Duodenal mucosa (tissue), 2 donors: ENCODE measurements around the gene IGHMBP2.

Experiments used
- H3K27ac ChIP-seq: one replicate; pipeline ENCODE4 v1.7.0; 2013; ENCODE audit warnings: low read depth, low read length
- H3K27me3 ChIP-seq, 2 donors: one replicate each; pipeline ENCODE4 v1.7.0; 2013; ENCODE audit warnings: low read length in 2 of 2, control low read depth in 1 of 2; ENCODE audit not compliant: insufficient read depth in 2 of 2, control insufficient read depth in 1 of 2
- H3K36me3 ChIP-seq, 2 donors: one replicate each; pipeline ENCODE4 v1.7.0; 2013; ENCODE audit warnings: low read length in 2 of 2, control low read depth in 1 of 2; ENCODE audit not compliant: insufficient read depth in 2 of 2, control insufficient read depth in 1 of 2
- H3K4me1 ChIP-seq, 2 donors: one replicate each; pipeline ENCODE4 v1.7.0; 2013; ENCODE audit warnings: low read length in 2 of 2, control low read depth in 1 of 2; ENCODE audit not compliant: insufficient read depth in 2 of 2, control insufficient read depth in 1 of 2
- H3K4me3 ChIP-seq, 2 donors: one replicate each; pipeline ENCODE4 v1.7.0; 2013; ENCODE audit warnings: low read length in 2 of 2, low read depth in 1 of 2
- H3K9ac ChIP-seq, 2 donors: one replicate each; pipeline ENCODE4 v1.7.0; 2013; ENCODE audit warnings: low read length in 2 of 2, low read depth in 1 of 2
- H3K9me3 ChIP-seq, 2 donors: one replicate each; pipeline ENCODE4 v1.7.0; 2013; ENCODE audit warnings: low read length in 2 of 2, control low read depth in 1 of 2; ENCODE audit not compliant: control insufficient read depth in 1 of 2

IGHMBP2 gene

DNA sequence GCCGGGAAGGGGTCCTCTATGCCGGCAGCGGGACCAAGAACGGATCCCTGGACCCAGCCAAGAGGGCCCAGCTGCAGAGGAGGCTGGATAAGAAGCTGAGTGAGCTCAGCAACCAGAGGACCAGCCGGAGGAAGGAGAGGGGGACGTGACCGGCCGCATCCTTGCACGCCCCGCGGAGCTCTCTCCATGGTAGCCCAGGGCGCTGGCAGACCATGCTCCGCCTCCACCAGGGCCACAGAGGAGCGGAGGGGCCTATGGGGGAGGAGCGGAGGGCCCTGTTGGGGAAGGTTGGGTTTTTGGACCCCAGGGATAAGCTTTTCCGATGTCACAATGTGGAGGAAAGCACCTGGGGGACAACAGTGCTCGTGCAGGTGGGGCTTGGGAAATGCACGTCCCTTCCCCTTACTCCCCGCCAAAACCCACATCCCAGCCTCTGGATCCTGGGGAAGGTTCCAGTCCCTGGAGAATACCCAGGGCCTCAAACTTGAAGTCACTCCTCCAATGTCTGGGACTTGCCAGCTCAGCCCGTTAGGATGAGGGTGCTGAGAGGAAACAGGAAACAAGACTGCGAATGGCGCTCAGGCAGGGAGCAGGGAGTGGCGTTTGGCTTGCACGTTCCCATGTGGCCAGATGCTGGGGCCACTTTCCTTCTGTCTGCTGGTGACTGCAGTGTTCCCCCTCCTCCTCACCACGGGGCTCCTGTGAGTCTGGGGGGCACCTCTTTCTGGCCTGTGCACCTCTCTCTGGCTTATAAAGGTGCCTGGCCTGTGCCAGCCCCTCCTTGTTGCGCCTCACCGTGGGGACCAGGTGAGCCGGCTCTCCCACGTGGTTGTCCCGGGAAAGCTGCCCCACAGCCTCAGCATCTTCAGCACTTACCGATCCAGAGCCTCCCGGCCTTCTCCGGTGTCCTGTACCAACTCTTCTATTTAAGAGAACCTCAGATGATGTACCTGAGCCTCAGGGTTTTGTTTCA lies 36.2 kb downstream of the IGHMBP2 start:
- Histone ChIP-seq H3K9ac (no peak overlapping the region), H3K27ac (no peak overlapping the region), H3K4me1 (no peaks in the 10 kb centered on the region), H3K36me3 (peaks cover 26 to 49% of the 10 kb centered on the region in 2 donors), H3K4me3 (no peak overlapping the region), H3K27me3 (no peaks in the 10 kb centered on the region), H3K9me3 (no peaks in the 10 kb centered on the region)

DNA sequence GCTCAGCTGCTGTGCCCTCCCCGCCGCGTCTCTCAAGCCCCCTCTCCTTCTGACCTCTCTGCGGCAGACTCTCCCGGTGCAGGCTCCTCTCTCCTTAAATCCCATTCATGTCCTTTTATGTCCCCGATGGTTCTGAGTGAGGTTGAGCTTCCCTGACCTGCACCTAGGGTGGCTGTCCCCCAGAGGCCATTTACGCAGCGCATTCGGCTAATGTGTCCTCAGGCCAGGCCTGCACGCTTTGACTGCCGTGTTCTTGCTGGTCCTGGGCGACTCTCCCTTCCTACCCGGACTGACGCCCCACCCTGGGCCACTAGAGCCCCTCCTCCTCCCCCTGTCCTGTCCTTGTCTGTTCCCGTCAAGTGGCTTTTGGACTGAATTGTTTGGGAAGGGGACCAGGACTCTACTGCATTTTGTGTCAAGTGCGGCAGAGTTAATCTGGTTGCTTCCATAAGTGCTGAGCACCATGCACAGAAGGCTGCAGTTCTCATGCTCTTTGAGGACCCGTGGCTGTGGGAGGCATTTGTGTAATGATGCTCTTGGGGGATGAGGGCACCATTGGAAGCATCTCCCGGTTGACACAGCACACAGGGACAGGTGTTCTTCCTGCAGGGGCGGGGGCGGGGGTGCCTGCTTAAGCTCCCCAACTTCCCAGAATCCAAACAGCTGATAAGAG lies 37.1 kb downstream of the IGHMBP2 start:
- Histone ChIP-seq H3K9ac (no peak overlapping the region), H3K9me3 (no peaks in the 10 kb centered on the region), H3K27me3 (no peaks in the 10 kb centered on the region), H3K4me1 (no peaks in the 10 kb centered on the region), H3K4me3 (no peak overlapping the region), H3K27ac (no peak overlapping the region), H3K36me3 (peaks cover 26 to 40% of the 10 kb centered on the region in 2 donors)

DNA sequence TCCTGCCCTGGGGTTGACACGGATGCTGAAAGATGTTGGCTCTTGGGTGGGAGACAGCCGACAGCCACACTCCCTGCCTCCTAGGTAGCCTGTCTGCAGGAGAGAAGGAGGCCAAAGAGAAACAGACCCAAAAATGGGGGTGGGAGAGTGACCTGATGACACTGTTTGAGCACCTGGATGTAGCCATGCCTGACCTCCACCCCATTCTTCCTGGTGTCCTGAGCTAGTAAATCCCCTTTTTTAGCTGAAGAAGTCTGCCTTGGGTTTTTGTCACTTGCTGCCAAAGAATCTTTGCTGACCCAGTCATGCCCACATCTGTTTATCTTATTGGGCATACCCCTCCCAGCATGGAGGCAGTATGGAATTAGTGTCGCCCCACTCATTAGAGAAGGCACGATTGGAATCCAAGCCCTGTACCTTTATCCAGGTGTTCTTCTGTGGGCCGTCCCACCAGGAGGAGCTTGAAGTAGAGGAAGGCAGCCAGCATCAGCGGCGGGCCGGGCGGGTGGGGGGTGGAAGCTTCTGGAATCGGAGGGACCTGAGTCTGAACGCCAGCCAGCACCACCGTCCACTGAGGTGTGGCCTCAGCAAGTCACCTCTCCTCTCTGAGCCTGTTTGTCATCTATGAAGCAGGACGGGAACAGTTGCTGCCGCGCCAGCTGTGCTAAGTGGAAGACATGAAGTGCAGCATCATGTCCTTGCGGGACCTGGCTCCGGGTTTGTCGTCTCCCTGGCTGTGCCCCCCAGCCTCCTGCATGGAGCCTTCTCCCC lies 37.8 kb downstream of the IGHMBP2 start:
- Histone ChIP-seq H3K36me3 (peaks cover 19 to 33% of the 10 kb centered on the region in 2 donors), H3K9me3 (no peaks in the 10 kb centered on the region), H3K27ac (no peak overlapping the region), H3K27me3 (no peaks in the 10 kb centered on the region), H3K4me3 (no peak overlapping the region), H3K9ac (no peak overlapping the region), H3K4me1 (peaks cover 0 to under 1% of the 10 kb centered on the region in 2 donors)

DNA sequence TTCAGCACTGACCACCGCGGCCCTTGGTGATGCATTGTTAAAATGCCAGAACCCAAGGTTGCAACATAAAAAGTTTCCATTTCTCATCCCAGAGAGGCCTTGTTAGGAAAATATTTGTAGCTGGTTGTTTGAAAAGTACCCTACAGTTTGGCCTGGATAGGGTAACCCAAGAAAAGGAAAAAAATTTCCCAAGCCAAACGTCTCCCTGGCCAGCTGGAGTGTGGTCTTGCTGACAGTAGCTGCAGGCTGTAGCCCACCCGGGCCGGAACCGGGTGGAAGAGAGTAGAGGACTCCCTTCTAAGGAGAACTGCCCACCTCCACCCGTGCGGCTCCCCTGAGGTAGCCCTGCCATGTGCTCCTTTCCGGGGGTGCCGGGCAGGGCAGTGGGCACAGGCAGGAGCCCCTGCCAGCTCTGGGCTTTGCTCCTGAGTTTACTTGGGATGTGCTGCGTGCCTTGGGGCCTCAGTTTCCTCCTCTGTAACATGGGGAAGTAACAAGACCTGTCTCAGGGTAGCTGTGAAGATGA lies 38.5 kb downstream of the IGHMBP2 start:
- no peaks in the 10 kb centered on the region for H3K27me3 ChIP-seq
- peaks cover 0 to 5% of the 10 kb centered on the region in 2 donors for H3K4me1 ChIP-seq
- H3K36me3 ChIP-seq: peaks cover 18 to 26% of the 10 kb centered on the region in 2 donors
- H3K27ac ChIP-seq: peak overlapping the region; percentile 52
- H3K9me3 ChIP-seq: no peaks in the 10 kb centered on the region
- H3K4me3 ChIP-seq: no peak overlapping the region
- no peak overlapping the region for H3K9ac ChIP-seq

DNA sequence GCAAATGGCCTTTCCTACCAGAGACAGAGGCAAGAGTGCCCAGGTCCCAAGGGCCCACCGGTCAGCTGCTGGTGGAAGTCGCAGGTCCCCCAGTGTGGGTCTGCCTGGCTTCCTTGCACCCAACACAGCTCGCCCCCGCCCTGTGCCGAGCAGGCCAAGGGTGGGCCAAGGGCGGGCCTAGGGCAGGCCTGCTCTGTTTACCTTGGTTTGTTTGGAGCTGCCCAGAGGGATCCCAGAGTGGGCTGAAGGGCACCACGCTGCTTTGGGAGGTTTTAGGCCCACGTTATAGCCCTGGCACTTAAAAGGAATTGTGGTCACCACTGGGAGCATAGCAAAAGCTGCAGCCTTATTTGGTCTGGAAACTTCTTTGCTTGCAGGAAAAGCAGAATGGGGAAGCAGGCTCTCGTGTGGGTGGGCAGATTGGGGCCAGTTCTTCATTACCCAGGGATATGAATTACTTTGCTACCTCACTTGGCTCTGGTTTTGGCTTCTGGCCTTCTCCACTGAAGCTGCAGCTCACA lies 39.1 kb downstream of the IGHMBP2 start:
- Histone ChIP-seq H3K9ac (no peak overlapping the region), H3K4me3 (no peak overlapping the region), H3K4me1 (peaks cover 0 to 5% of the 10 kb centered on the region in 2 donors), H3K27ac (peak overlapping the region; percentile 52), H3K36me3 (peaks cover 14 to 20% of the 10 kb centered on the region in 2 donors), H3K9me3 (no peaks in the 10 kb centered on the region), H3K27me3 (no peaks in the 10 kb centered on the region)

DNA sequence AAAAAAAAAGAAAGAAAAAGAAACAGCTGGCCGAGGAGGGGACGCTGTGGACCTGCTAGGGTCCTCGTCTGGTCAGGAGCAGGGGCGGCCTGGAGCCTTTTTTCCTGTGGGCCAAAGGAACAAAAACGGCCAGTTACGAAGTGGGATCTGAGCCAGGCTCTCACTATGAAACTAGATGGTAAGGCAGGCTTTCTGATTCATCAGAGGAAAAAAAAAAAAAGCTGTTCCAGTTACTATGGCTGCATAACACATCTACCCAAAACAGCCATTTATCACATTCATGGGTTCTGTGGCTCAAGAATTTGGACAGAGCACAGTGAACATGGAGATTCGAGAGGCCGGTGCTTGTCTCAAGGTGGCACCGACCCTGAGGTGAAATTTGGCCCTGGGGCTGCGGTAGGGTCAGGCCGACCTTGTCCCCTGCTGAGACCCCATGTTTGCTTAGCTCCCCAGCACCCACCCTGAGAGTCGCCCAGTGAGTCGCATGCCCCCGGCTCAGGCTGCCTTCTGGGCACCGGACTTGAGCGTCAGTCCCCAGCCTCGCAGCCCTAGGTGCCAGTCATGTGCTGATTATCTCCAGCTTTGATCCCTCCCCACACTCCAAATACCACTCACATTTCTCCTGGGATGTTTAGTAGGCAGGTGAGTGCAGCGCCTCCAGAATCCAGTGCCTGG lies 42.9 kb downstream of the IGHMBP2 start:
- Histone ChIP-seq H3K27me3 (no peaks in the 10 kb centered on the region), H3K9ac (no peak overlapping the region), H3K36me3 (no peaks in the 10 kb centered on the region), H3K4me1 (peaks cover 0 to 5% of the 10 kb centered on the region in 2 donors), H3K4me3 (no peak overlapping the region), H3K9me3 (no peaks in the 10 kb centered on the region), H3K27ac (no peak overlapping the region)

DNA sequence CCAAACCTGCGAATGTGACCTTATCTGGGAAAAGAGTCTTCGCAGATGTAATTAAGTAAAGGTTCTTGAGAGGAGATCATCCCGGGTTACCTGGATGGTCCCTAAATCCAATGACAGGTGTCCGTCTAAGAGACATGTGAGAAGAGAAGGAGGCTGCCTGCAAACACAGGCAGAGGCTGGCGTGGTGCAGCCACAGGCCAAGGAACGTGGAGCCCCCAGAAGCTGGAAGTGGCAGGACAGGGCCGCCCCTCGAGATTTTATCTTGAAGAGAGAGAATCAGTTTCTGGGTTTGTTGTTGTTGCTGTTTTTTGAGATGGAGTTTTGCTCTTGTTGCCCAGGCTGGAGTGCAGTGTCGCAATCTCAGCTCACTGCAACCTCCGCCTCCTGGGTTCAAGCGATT lies 43.5 kb downstream of the IGHMBP2 start:
- no peak overlapping the region for H3K27ac ChIP-seq
- H3K9ac ChIP-seq: no peak overlapping the region
- no peaks in the 10 kb centered on the region for H3K9me3 ChIP-seq
- H3K4me3 ChIP-seq: no peak overlapping the region
- peaks cover 0 to 5% of the 10 kb centered on the region in 2 donors for H3K4me1 ChIP-seq
- H3K36me3 ChIP-seq: no peaks in the 10 kb centered on the region
- no peaks in the 10 kb centered on the region for H3K27me3 ChIP-seq

DNA sequence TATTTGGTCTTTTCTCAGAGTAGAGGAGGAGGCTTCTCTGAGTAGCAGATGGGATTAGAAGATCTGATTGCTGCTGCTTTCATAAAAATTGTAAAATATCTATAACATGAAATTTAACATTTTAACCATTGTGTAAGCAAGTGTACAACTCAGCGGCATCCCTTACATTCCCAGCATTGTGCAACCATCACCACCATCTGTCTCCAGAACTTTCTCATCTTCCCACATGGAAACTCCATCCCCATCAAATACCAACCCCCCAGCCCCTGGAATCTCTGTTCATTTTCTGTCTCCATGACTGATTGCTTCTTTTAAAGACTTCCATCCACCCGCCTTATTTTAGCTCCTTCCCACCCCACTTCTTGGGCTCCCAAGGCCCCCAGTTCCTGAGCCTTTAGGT lies 44.8 kb downstream of the IGHMBP2 start:
- H3K4me3 ChIP-seq: no peak overlapping the region

DNA sequence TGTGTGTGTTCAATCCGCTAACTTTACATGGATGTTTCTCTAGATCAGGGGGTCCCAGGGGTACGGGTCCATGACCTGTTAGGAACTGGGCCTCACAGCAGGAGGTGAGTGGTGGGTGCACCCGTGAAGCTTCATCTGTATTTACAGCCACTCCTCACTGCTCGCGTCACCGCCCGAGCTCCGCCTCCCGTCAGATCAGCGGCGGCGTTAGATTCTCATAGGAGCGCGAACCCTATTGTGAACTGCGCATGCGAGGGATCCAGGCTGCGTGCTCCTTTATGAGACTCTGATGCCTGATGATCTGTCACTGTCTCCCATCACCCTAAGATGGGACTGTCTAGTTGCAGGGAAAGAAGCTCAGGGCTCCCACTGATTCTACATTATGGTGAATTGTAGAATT lies 45.2 kb downstream of the IGHMBP2 start:
- peaks cover 0 to 5% of the 10 kb centered on the region in 2 donors for H3K4me1 ChIP-seq
- H3K9ac ChIP-seq: no peak overlapping the region
- H3K9me3 ChIP-seq: no peaks in the 10 kb centered on the region
- H3K27ac ChIP-seq: no peak overlapping the region
- no peaks in the 10 kb centered on the region for H3K27me3 ChIP-seq
- no peaks in the 10 kb centered on the region for H3K36me3 ChIP-seq
- no peak overlapping the region for H3K4me3 ChIP-seq

More for the DNA sequence above, 44.8 kb downstream of the IGHMBP2 start:
- H3K36me3 ChIP-seq: no peaks in the 10 kb centered on the region
- H3K27ac ChIP-seq: no peak overlapping the region
- no peaks in the 10 kb centered on the region for H3K27me3 ChIP-seq
- no peak overlapping the region for H3K9ac ChIP-seq
- no peaks in the 10 kb centered on the region for H3K9me3 ChIP-seq
- peaks cover 0 to 5% of the 10 kb centered on the region in 2 donors for H3K4me1 ChIP-seq
